Measurements from ENCODE around the gene HIKESHI.

Gene HIKESHI

GRCh38 chr11:86377972-86378371, 75.9 kb downstream of the HIKESHI start:
- no peak for TF ChIP-seq CTCF (IDR thresholded peaks at IDR 0.05; ENCODE audit: extremely low read depth, missing control alignments)
- DNase-seq (ENCODE audit: low spot score), result no peak

DNA sequence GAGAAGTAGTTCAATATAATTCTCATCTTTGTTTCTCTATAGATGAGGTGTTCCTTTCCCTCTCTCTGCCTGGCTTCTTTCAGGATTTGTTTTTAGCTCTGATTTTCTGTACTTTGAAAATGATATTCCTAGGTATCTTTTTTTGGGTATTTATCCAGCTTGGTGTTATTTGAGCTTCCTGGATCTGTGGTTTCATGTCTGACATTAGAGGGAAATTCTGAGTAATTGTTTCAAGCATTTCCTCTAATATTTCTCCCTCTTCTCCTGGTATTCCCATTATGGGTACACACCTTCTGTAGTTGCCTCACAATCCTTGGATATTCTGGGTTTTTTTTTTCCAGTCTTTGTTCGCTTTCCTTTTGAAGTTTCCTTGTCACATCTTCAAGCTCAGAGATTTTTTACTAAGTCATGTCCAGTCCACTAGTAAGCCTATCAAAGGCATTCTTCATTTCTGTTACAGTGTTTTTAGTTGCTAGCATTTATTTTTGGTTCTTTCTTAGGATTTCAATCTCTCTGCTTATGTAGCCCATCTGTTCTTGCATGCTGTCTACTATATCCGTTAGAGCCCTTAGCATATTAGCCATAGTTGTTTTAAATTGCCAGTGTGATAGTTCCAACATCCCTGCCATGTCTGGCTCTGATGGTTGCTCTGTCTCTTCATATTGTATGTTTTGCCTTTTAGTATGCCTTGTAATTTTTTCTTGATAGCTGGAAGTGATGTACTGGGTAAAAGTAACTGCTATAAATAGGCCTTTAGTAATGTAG, 78.4 kb downstream of the HIKESHI start:
- TF ChIP-seq CTCF (IDR thresholded peaks at IDR 0.05; ENCODE audit: extremely low read depth, missing control alignments), result no peak
- no peak for DNase-seq (ENCODE audit: low spot score)

DNA sequence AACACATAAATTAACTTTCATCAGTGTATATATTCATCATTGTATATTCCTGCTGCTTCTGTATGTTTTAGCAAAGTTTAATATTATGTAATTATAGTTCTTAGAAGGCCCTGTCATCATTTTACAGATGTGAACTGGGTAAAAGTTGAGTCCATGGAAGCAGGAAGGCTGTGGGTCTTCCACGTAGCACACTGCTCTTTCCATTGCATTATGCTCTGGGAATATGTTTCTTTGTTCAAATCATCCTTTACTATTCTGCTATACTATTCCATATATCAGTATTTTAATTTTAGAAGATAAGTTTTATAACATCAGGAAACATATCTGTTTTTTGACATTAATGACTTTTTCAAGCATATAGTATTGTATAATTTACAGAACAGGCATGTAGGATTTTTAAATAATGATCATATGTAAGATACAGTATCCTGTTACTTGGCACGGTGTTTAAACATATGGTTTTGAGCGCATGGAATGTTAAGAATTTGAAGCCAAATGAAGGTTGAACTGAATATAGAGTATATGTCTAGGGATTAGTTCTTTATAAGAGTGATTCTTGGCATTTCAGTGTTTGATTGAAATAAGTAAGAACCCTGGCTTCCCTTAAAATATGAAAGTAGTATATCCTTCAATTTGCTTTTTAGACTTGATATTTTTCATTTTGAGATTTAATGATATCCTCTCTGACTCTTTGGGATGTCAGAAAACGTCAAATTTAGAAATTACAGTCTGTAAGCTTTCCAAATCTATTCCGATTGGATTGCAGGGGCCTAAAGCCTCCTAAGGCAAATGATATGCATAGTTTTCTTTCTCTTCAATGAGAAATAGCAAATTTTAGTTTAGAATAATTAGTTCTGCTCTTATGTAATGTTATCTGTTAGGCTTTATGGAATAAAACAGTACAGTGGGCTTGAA, 81.3 kb downstream of the HIKESHI start:
- DNase-seq (ENCODE audit: low spot score), result no peak
- no peak for TF ChIP-seq CTCF (IDR thresholded peaks at IDR 0.05; ENCODE audit: extremely low read depth, missing control alignments)

DNA sequence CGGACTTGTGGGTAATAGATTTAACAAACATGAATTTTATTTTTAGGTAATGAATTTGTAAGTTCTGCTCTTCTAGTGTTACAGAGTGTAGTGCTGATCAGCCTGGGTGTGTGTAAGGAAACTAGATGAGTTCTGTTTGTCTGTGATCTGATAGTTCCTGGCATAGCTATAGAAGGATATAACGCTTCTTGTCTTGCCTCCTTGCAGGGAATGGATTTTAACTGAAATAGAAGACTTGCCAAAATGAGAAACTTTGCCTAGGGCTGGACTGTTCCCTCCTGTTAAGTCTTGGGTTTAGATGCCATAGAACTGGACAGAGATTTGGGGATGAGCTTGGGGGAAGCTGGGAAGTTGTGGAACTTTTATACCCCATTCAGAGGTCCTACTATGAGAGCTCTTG, 84.2 kb downstream of the HIKESHI start:
- no peak for DNase-seq (ENCODE audit: low spot score)
- TF ChIP-seq CTCF (IDR thresholded peaks at IDR 0.05; ENCODE audit: extremely low read depth, missing control alignments), result no peak

DNA sequence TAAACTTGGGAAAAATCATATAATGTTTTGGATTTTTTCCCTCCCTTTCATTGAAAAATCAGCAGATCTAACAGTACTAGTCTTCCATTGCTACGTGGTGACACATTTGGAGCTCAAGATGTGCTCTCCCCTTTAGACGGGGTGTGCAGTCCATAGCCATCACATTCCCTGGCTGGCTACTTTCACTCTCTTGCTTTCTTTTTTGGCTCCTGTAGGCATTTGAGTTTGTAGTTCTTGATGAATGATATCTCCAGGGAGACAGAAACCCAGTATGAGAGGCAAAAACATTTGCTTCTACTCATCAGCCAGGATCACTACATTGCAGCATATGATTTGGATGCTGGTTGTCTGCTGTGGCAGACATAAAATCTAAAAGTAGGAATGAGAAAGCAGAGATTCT, 84.7 kb downstream of the HIKESHI start:
- no peak for DNase-seq (ENCODE audit: low spot score)
- TF ChIP-seq CTCF (IDR thresholded peaks at IDR 0.05; ENCODE audit: extremely low read depth, missing control alignments), result no peak

GRCh38 chr11:86388198-86388597, 86.2 kb downstream of the HIKESHI start:
- TF ChIP-seq CTCF (IDR thresholded peaks at IDR 0.05; ENCODE audit: extremely low read depth, missing control alignments), result no peak
- no peak for DNase-seq (ENCODE audit: low spot score)

DNA sequence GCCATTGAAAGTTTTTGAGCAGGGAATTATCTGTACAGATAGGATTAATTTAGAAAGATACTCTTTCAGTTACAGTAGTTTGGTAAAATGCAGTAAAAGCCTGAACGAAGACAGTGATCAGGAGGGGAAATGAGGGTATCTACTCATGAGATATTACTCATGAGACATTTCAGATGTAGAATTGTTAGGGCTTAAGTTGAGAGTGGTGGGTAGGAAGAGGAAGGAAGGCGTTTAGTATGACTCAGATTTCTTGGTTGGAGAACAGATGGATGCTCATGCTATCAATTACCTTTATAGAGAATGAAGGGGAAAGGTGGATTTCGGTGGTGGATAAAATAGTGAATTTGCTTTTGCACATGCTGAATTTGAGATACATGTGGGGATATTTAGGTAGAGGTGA, 88.4 kb downstream of the HIKESHI start:
- DNase-seq (ENCODE audit: low spot score), result no peak
- TF ChIP-seq CTCF (IDR thresholded peaks at IDR 0.05; ENCODE audit: extremely low read depth, missing control alignments), result no peak
